HEK293T (cell line): ENCODE data around the gene PRR9.
"Not testable (repeated sequence)": the region's sequence is repeated elsewhere in the genome, so short reads cannot be mapped to it uniquely, and the experiment has no call there.

Source experiments
- CTCF ChIA-PET: fragments of 350-600 bp; formaldehyde crosslinking; extraction: SDS; loops from one replicate; lab custom pipeline; 2021; ENCODE audit warnings: antibody characterized with exemption, inconsistent platforms; lab: Yijun Ruan, JAX
- POLR2A ChIA-PET: fragments of 350-600 bp; formaldehyde crosslinking; extraction: SDS; loops from one replicate; lab custom pipeline; 2020; ENCODE audit warnings: antibody characterized with exemption, inconsistent platforms; lab: Yijun Ruan, JAX
- DNase-seq: peaks from one replicate; pipeline ENCODE4 v3.0.0; 2012; ENCODE audit warnings: mixed read lengths; ENCODE audit errors: extremely low spot score
- ARNT ChIP-seq: fragments of 450-650 bp; IDR thresholded peaks from 2 replicates; pipeline ENCODE4 v1.6.1; 2017; ENCODE audit warnings: mild to moderate bottlenecking
- BHLHE40 ChIP-seq: fragments of 450-650 bp; IDR thresholded peaks from 2 replicates; pipeline ENCODE4 v1.6.1; 2016; ENCODE audit warnings: mild to moderate bottlenecking, moderate library complexity, borderline replicate concordance
- CTBP1 ChIP-seq: fragments of 450-650 bp; IDR thresholded peaks from 2 replicates; pipeline ENCODE4 v1.6.1; 2016; ENCODE audit warnings: borderline replicate concordance
- ELF4 ChIP-seq: fragments of 450-650 bp; IDR thresholded peaks from 2 replicates; pipeline ENCODE4 v1.6.1; 2017; ENCODE audit warnings: antibody characterized with exemption
- FOXA1 ChIP-seq: fragments of 450-650 bp; IDR thresholded peaks from 2 replicates; pipeline ENCODE4 v1.6.1; 2016; ENCODE audit warnings: mild to moderate bottlenecking
- FOXK2 ChIP-seq: fragments of 450-650 bp; IDR thresholded peaks from 2 replicates; pipeline ENCODE4 v1.6.1; 2016; ENCODE audit warnings: mild to moderate bottlenecking
- FOXM1 ChIP-seq: fragments of 450-650 bp; IDR thresholded peaks from 2 replicates; pipeline ENCODE4 v1.6.1; 2017; ENCODE audit warnings: mild to moderate bottlenecking, borderline replicate concordance
- HDGF ChIP-seq: fragments of 450-650 bp; IDR thresholded peaks from 2 replicates; pipeline ENCODE4 v1.6.1; 2017; ENCODE audit warnings: antibody characterized with exemption, borderline replicate concordance
- L3MBTL2 ChIP-seq: fragments of 450-650 bp; conservative IDR thresholded peaks from 2 replicates; pipeline ENCODE4 v1.6.1; 2016; ENCODE audit warnings: mild to moderate bottlenecking
- LEF1 ChIP-seq: fragments of 450-650 bp; IDR thresholded peaks from 2 replicates; pipeline ENCODE4 v1.6.1; 2017; ENCODE audit warnings: mild to moderate bottlenecking, borderline replicate concordance
- NFRKB ChIP-seq: fragments of 450-650 bp; IDR thresholded peaks from 2 replicates; pipeline ENCODE4 v1.6.1; 2016; ENCODE audit warnings: mild to moderate bottlenecking, moderate library complexity
- PKNOX1 ChIP-seq: fragments of 450-650 bp; IDR thresholded peaks from 2 replicates; pipeline ENCODE4 v1.6.1; 2016
- SP1 ChIP-seq: fragments of 450-650 bp; IDR thresholded peaks from 2 replicates; pipeline ENCODE4 v1.6.1; 2017
- SUZ12 ChIP-seq: fragments of 450-650 bp; IDR thresholded peaks from 2 replicates; pipeline ENCODE4 v1.6.1; 2016; ENCODE audit warnings: mild to moderate bottlenecking
- TARDBP ChIP-seq: fragments of 450-650 bp; IDR thresholded peaks from 2 replicates; pipeline ENCODE4 v1.6.1; 2016
- ZNF384 ChIP-seq: fragments of 450-650 bp; IDR thresholded peaks from 2 replicates; pipeline ENCODE4 v1.6.1; 2016

Gene PRR9

DNA sequence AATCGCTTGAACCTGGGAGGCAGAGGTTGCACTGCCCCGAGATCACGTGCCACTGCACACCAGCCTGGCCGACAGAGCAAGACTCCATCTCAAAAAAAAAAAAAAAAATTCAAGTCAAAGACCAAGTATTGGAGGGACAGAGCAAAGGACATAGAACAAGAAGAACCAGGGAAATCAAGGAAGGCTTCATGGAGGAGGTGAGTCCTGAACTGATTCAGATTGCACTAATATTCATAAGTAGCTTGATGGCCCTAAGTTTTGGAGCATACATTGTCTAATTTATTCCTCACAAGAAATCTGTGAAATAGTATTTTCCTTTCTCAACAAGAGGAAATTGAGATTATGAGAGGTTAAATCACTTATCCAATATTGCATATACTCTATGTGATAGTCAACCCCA is 3.9 kb upstream of the PRR9 start:
- TF ChIP-seq ELF4 = no peak
- no peak for TF ChIP-seq LEF1
- no peak for TF ChIP-seq L3MBTL2
- TF ChIP-seq PKNOX1 = no peak
- TF ChIP-seq FOXA1 = no peak
- no peak for TF ChIP-seq CTBP1
- TF ChIP-seq SUZ12 = no peak
- no peak for TF ChIP-seq ZNF384
- no peak for TF ChIP-seq BHLHE40
- TF ChIP-seq NFRKB = no peak
- DNase-seq = no peak
- ChIA-PET CTCF (no interaction called here), POLR2A (no interaction called here)

GRCh38 chr1:153217744-153218416 is 496 bp downstream of the PRR9 start:
- ChIA-PET CTCF (no interaction called here), POLR2A (no interaction called here)
- DNase-seq = no peak
- TF ChIP-seq ZNF384 = no peak
- TF ChIP-seq FOXK2 = no peak
- no peak for TF ChIP-seq SUZ12
- no peak for TF ChIP-seq SP1
- no peak for TF ChIP-seq TARDBP
- no peak for TF ChIP-seq PKNOX1
- no peak for TF ChIP-seq ARNT
- TF ChIP-seq BHLHE40 = no peak
- no peak for TF ChIP-seq HDGF
- TF ChIP-seq L3MBTL2 = no peak
- no peak for TF ChIP-seq FOXM1
- no peak for TF ChIP-seq NFRKB
- TF ChIP-seq LEF1 = no peak
- TF ChIP-seq FOXA1 = no peak
- TF ChIP-seq ELF4 = no peak
- TF ChIP-seq CTBP1 = no peak

DNA sequence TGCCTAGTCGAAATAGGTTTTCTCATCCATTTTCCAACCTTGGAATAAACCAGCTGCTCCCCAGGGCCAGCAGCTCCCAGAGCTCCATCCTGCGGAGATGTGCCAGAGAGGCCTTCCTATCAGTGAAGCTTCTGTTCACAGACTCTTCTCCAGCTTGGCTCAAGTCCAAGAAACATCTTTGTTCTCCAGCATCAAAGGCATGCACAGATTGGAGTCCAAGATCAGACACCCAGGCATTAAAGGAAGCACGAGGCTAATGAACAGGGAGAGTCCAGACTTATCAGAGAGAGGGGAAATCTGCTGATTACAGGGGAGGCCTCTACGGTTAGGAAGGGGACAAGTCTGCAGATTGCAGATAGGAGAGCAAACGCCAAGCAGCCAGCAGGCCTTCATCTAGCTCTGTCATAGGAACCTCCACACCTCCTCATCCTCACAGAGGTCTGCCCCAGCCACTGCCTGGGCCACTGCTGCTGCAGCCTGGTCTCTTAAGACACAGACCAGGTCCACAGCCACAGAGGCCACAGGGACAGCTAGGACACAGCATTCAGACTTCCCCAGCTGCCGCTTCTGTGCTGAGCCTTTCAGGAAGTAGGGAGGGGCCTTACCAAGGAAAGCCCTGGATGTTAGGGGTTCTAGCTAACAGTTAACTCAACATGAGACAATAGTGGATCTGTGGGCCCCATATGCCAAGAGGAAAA is 3.4 kb downstream of the PRR9 start:
- TF ChIP-seq ZNF384 (no peak), HDGF (no peak), CTBP1 (no peak), BHLHE40 (no peak), FOXK2 (no peak), FOXM1 (no peak), NFRKB (no peak), ARNT (no peak), SUZ12 (no peak), FOXA1 (no peak), PKNOX1 (no peak), L3MBTL2 (no peak), ELF4 (no peak)
- POLR2A ChIA-PET = interaction anchor here (1.1 kb wide), 1 partner anchor 14 kb away, joined by 3 read pairs; no protein-coding TSS in a partner anchor
- CTCF ChIA-PET = interaction anchor here (0.6 to 1.1 kb wide), 4 partner anchors 8 to 394 kb away, joined by 3 to 4 read pairs (median 3); no protein-coding TSS in a partner anchor
- no peak for DNase-seq

- POLR2A ChIA-PET = not testable (repeated sequence)
- CTCF ChIA-PET = interaction anchor here (1.4 kb wide), 1 partner anchor 10 kb away, joined by 4 read pairs; no protein-coding TSS in a partner anchor
- DNase-seq = peak; percentile 37
Measured at GRCh38 chr1:153223040-153223891, 5.9 kb downstream of the PRR9 start.

DNA sequence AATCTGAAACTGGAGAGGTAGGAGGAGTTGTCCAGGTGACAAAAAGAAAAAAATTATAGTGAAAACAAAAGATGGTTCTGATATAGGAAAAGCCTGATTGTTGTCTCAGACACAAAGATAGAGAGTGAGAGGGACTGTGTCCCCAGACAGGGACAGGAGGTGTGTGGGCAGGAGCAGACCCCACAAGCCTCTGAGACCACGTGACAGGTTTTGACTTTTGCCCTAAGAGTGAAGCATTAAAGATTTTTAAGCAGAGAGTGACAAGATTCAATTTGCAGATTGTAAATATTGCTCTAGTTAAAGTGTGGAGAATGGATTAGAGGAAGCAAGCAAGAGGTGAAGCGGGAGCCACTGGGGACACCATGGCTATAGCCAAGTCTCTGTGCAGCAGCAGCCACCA is 10.4 kb downstream of the PRR9 start:
- TF ChIP-seq ELF4 (no peak), SP1 (no peak), ZNF384 (no peak), FOXA1 (no peak), CTBP1 (no peak), FOXK2 (no peak), FOXM1 (no peak), NFRKB (no peak), ARNT (no peak), BHLHE40 (no peak), PKNOX1 (no peak), HDGF (no peak), TARDBP (no peak), SUZ12 (no peak), LEF1 (no peak), L3MBTL2 (no peak)
- ChIA-PET POLR2A (no interaction called here), CTCF (interaction anchor here (0.8 to 1.4 kb wide), 3 partner anchors 35 to 574 kb away, joined by 3 to 4 read pairs (median 3); no protein-coding TSS in a partner anchor)
- no peak for DNase-seq
